HG03280 (cell line): ENCODE data around the gene OTOP1.
"Not testable (repeated sequence)": the region's sequence is repeated elsewhere in the genome, so short reads cannot be mapped to it uniquely, and the experiment has no call there.

Experiments used
- ATAC-seq: cut with Tn5 transposase; IDR thresholded peaks from one replicate; pipeline ENCODE4 v1.9.1; 2021; ENCODE audit warnings: mild to moderate bottlenecking, moderate library complexity; ENCODE audit not compliant: unreplicated experiment

The OTOP1 gene

DNA sequence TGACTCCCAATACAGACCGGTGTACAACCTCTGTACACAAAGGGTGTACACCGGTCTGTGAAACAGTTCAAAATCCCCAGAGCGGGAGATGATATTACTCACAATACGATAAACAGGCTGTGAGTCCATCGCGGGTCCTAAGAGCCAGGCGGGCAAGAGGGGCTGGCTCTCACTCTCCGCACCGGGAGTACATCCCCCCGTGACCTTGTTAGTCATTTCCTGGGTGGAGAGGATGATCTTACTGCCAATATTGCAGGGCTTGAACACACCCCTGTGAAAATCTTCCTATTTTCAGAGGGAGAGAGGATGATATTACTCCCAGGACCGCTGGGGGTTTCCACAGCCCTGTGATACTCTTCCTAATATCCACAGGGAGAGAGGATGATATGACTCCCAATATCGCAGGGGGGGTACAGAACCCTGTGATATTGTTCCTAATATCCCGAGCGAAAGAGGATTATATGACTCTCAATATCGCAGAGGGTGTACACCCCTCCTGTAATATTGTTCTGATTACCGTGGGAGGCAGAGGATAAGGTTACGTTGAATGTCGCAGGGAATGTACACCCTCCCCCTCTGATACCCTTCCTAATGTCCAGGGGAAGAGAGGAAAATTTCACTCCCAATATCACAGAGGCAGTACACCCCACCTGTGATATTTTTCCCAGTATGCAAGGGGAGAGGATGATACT, 60.9 kb downstream of the OTOP1 start:
- ATAC-seq, result not testable (repeated sequence)

DNA sequence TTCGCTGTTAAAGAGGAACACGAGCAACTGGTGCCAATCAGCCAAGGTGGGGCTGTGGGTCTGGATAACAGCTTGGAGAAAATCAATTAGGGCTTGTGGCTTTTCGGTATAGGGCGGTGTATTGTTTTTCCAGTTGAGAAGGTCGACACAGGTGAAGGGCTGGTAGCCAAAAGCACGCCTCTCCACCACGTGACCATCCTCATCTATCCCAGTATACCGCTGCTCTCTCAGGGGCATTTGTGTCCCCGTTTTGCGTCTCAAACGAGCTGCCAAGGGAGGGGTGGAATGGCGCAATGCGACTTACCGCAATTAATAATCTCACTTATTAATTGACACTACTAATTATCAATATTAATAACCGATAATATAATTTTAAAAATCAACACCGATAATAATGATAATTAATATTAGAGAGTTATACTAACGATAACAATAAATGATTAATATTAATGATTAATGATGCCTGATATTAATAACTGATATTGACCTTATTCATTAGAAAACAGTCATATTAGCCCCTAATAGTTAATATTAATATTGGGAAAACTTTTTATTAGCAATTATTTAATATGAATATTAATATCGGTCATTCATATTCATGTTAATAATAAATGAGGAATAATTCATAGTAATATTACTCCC, 62.1 kb downstream of the OTOP1 start:
- not testable (repeated sequence) for ATAC-seq

DNA sequence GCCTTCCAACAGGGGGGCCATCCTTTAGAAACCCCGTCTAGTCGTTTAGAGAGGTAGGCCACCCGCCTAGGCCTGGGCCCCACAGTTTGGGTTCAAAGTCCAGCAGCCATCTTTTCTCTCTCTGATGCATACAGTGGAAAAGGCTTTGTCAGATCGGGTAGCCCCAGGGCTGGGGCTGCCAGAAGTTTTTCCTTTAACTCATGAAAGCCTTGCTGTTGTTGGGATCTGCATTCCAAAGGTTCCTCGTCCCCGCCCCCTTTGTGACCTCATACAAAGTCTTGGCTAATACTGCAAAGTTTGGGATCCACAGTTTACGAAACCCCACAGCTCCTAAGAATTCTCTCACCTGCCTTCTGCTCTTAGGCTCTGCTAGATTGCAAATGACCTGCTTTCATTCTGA, 64.5 kb downstream of the OTOP1 start:
- not testable (repeated sequence) for ATAC-seq

DNA sequence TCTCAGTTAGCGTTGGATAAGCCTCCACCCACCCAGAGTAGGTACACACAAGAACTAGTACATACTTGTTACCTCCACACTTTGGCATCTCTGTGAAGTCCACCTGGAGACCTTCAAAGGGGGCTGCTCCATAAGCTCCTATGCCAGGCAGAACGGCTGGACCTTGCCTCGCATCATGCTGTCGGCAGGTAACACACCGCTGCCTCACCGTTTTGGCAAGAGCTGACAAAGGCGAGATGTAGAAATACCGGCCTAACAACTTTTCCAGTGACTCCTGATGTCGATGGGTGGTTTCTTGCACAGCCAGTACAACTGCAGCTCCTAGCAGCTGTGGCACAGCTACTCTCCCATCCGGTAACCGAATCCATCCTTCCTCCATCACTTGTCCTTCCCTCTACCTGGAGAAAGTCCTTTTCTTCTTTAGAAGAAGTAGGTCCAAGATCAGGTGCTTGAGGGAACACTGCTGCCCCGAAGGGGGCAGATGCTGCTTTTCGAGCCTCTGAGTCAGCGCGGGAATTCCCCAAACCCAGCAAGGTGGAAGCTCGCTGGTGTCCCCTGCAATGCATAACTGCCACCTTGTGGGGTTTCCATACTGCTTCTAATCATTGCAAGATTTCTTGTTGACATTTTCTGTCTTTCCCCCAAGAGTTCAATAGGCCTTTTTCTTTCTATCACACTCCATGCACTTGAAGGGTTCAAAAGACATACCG, 65.6 kb downstream of the OTOP1 start:
- ATAC-seq, result not testable (repeated sequence)

DNA sequence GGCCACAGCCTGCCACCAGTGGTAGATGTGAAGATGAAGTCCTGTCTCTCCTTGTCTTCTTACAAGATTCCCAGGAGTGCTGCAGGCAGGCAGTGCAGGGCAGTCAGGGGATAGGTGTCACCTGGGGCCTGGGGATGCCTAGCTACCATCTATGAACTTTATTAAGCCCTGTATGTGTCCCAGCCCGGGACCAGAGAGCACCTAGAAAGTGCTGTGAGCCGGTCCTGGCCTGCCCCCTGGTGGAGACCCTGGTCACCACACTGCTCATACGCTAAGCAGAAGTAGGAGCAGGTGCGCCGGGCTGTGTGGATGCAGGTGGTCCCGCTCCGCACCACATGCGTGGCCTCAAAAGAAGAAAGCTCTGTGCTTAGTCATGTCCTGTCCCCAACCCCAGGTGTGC, 81.1 kb downstream of the OTOP1 start:
- not testable (repeated sequence) for ATAC-seq

DNA sequence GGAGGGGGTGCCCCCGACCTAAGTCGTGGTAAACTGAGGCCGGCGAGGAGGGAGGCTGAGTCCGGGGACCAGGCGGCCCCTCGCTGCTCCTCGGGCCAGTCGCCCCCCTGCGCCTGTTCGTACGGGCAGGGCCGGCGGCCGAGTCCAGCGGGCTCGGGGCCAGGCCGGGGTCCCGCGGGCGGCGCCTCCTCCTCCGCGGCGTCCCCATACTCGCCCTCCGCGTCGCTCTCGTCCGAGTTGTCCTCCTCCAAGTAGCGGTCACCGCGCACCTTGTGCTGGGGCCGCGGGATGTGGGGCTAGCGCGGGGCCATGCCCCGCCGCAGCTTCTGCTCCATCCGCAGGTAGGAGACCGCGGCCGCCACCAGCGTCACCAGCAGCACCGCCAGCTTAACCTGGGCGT, 83.4 kb downstream of the OTOP1 start:
- not testable (repeated sequence) for ATAC-seq

DNA sequence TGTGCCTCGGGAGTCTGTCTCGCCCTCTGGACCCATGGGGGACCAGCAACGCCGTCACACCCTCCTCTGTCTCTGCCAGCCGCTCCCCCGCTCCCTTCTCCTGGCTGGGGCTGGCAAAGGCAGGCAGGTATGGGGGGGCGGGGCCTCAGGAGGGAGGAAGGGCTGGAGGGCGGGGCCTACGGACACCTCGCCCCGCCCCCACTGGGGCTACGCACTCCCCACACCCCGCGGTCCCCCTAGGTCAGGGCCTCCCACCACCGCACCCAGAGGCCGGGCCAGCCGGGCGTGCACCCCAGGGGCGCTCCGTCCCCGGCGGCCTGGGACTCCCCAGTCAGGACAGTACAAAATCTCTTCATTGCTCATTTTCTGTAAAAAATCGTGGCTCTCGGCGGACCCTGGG, 84.0 kb downstream of the OTOP1 start:
- ATAC-seq, result not testable (repeated sequence)

DNA sequence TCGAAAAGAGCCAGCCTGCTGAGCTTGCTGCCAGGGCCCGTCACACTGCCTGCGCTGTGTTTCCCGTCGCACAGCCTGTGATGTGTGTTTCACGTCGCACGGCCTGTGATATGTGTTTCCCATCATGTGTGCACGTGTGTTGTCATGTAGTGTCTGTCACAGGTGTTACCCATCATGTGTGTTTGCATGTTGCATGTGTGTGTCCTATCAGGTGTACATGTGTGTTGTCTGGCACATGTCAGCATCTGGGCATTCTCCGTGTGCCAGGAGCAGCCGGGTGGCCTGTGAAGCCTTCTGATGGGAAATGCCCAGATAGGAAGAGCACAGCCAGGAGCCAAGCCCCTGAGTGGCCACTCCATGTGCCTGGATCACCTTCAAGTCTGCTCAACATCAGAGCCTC, 85.5 kb downstream of the OTOP1 start:
- not testable (repeated sequence) for ATAC-seq
